ENCODE data around the gene BBIP1.

DNA sequence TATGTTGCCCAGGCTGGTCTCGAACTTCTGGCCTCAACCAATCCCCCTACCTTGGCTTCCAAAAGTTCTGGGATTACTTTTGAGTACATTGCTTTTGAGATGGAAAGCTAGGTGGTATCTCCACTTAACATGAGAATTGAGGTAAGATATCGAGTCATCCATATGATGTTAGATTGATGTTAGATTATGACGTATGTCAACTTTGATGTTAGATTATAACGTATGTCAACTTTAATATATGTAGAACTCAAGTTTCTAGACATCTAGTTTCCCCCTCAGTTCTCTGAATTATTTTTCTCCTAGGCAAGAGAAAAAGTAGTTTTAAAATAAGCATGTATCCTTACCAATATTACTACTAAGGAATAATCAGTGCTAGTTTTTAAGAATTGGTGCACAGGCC, 20.4 kb upstream of the BBIP1 start:
- TF ChIP-seq YY1 (IDR thresholded peaks at IDR 0.05; ENCODE audit: insufficient read depth, insufficient read length) (no peak), SUZ12 (IDR thresholded peaks at IDR 0.05; ENCODE audit: extremely low read depth, insufficient read depth, insufficient read length) (no peak)

Data from NT2/D1 (cell line).